Measurements from ENCODE around the gene MSANTD3. TPM values are rescaled to one million over a fixed set of nuclear protein-coding genes. Genes with fewer than 3 reads are reported as not detected.

The MSANTD3 gene
- total RNA-seq, 1 experiment from 2014 or later = 86.9 TPM

- BruUV-seq (replicated peaks) = no TSS peak
- no peak for ATAC-seq
- Histone ChIP-seq H3K9ac (ENCODE audit: low read length) (no peak overlapping the region), H2AFZ (ENCODE audit: low read length) (no peak overlapping the region), H3K79me2 (ENCODE audit: low read length) (no peaks in the 10 kb centered on the region), H3K4me1 (ENCODE audit: insufficient read depth, low read length) (no peaks in the 10 kb centered on the region), H3K27me3 (ENCODE audit: low read length) (no peaks in the 10 kb centered on the region), H3K9me3 (ENCODE audit: low read length) (no peaks in the 10 kb centered on the region), H3K4me2 (ENCODE audit: low read length) (no peak overlapping the region), H3F3A (ENCODE audit: low read length, unreplicated experiment) (no peaks in the 10 kb centered on the region), H4K20me1 (ENCODE audit: low read length) (no peaks in the 10 kb centered on the region), H3K4me3 (ENCODE audit: low read length) (no peak overlapping the region), H3K9me2 (replicated peaks; ENCODE audit: low read length) (no peaks in the 10 kb centered on the region), H3K27ac (ENCODE audit: low read length) (no peak overlapping the region), H3K36me3 (ENCODE audit: low read depth, low read length) (no peaks in the 10 kb centered on the region)
- intact Hi-C loops (cut with micrococcal nuclease) = no loop called here
- TF ChIP-seq EZH2 (IDR thresholded peaks at IDR 0.05; ENCODE audit: low read length, unreplicated experiment) = no peak
- no peak for TF ChIP-seq CTCF (conservative IDR thresholded peaks at IDR 0.05; ENCODE audit: low read depth, low read length)
- no peak for TF ChIP-seq EZH2phosphoT487 (IDR thresholded peaks at IDR 0.05; ENCODE audit: borderline replicate concordance, low read length)
- ChIA-PET POLR2A (ENCODE audit: unreplicated experiment) (no interaction called here), CTCF (no interaction called here)
- DNase-seq = no peak
Observed at GRCh38 chr9:100479820-100480219, 52.9 kb downstream of the MSANTD3 start.

- ATAC-seq = no peak
- BruUV-seq (replicated peaks) = no TSS peak
- POLR2A ChIA-PET (ENCODE audit: unreplicated experiment) = no interaction called here
Observed at GRCh38 chr9:100485196-100485595, 58.3 kb downstream of the MSANTD3 start.

More at GRCh38 chr9:100485196-100485595, 58.3 kb downstream of the MSANTD3 start:
- Histone ChIP-seq H3K9ac (ENCODE audit: low read length) (no peak overlapping the region), H3F3A (ENCODE audit: low read length, unreplicated experiment) (no peaks in the 10 kb centered on the region), H3K4me2 (ENCODE audit: low read length) (no peak overlapping the region), H3K27me3 (ENCODE audit: low read length) (no peaks in the 10 kb centered on the region), H2AFZ (ENCODE audit: low read length) (no peak overlapping the region), H3K36me3 (ENCODE audit: low read depth, low read length) (no peaks in the 10 kb centered on the region), H4K20me1 (ENCODE audit: low read length) (no peaks in the 10 kb centered on the region), H3K79me2 (ENCODE audit: low read length) (no peaks in the 10 kb centered on the region), H3K9me3 (ENCODE audit: low read length) (no peaks in the 10 kb centered on the region), H3K27ac (ENCODE audit: low read length) (no peak overlapping the region), H3K4me3 (ENCODE audit: low read length) (no peak overlapping the region), H3K4me1 (ENCODE audit: insufficient read depth, low read length) (no peaks in the 10 kb centered on the region), H3K9me2 (replicated peaks; ENCODE audit: low read length) (no peaks in the 10 kb centered on the region)
- CTCF ChIA-PET = interaction anchor here (0.6 kb wide), 1 partner anchor 1283 kb away, joined by 5 read pairs; no protein-coding TSS in a partner anchor
- TF ChIP-seq CTCF (conservative IDR thresholded peaks at IDR 0.05; ENCODE audit: low read depth, low read length) = no peak
- no peak for TF ChIP-seq EZH2phosphoT487 (IDR thresholded peaks at IDR 0.05; ENCODE audit: borderline replicate concordance, low read length)
- intact Hi-C loops (cut with micrococcal nuclease) = no loop called here
- DNase-seq = no peak
